ENCODE results near the gene CBX8.

Gene CBX8

DNA sequence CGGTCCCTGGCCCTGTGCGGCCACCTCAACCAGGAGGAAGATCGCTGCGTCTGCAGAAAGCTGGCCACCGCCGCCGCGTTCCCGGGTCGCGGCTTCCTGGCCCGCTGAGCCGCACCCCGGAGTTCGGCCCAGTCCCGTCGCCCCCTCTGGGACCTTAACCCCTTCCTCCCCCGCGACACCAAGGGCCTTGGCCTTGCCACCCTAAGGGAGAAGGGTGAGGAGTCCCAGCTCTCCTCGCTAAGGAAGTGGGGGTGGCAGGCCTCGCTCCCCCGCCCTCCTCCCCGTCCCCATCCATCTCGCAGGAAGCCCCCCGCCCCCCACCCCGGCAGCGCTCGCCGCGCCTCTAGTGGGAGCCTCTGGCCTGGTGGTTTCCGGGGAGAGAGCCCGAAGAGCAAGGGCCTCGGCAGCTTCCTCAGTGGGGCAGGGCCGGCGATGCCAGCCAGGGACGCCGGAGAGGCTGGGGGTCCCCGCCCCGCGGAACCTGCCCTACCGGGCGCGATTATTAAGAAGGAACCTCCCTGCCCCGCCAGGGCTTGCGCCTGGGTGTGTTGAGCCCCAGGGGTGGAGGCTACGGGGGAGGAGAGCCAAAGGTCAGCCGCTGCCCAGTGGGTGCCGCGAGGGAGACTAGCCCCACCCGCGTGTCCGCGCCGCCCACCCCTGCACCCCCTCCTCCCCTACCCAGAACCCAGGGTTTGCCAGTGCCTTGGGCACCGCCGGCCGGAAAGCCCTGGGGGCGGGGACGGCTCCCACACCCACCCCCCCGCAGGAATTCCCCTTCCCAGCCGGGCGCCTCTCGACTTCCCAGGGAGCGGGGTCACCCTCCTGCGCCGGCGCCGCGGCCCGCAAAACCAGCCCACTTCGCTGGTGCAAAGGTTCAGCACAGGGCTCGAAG is 35.6 kb upstream of the CBX8 start:
- DNase-seq: peak; percentile 67
- Histone ChIP-seq H3K18ac (ENCODE audit: low read depth in 1 of 2, low read length in 2 of 2) (peak overlapping the region; percentile 91 to 94), H3K27ac (ENCODE audit: low read length, poor library complexity, severe bottlenecking) (no peak overlapping the region), H2BK12ac (ENCODE audit: low read length in 2 of 2) (peak overlapping the region; percentile 51 to 59), H4K8ac (ENCODE audit: low read length) (peak overlapping the region; percentile 98), H3K4me3 (ENCODE audit: insufficient read depth in 1 of 2, low read depth in 1 of 2, low read length in 2 of 2) (peak overlapping the region in 1 of 2 experiments; percentile 32), H3K36me3 (ENCODE audit: control insufficient read depth in 1 of 2, insufficient read depth in 2 of 2, low read depth in 1 of 2, low read length in 2 of 2) (peaks cover 16 to 36% of the 10 kb centered on the region in 2 experiments), H3K9me3 (ENCODE audit: control insufficient read depth, low read length) (no peaks in the 10 kb centered on the region), H3K4ac (ENCODE audit: low read depth in 1 of 2, low read length in 2 of 2) (peak overlapping the region; percentile 56 to 89), H2AFZ (ENCODE audit: low read depth, low read length) (no peak overlapping the region), H3K4me1 (ENCODE audit: control insufficient read depth, insufficient read depth, low read depth, low read length) (peaks cover 51% of the 10 kb centered on the region), H3K9ac (ENCODE audit: low read length) (peak overlapping the region; percentile 22), H2BK5ac (ENCODE audit: low read depth, low read length, poor library complexity, severe bottlenecking) (peak overlapping the region; percentile 12), H3K27me3 (ENCODE audit: control insufficient read depth in 1 of 2, insufficient read depth in 1 of 2, low read length in 2 of 2) (peaks cover 0 to 21% of the 10 kb centered on the region in 2 experiments), H4K91ac (ENCODE audit: low read length) (peak overlapping the region; percentile 96), H3K79me1 (replicated peaks; ENCODE audit: low read length, poor library complexity, severe bottlenecking) (peaks cover 34% of the 10 kb centered on the region), H2BK15ac (ENCODE audit: low read depth, poor library complexity, severe bottlenecking) (peak overlapping the region; percentile 95), H2BK120ac (ENCODE audit: low read depth, low read length) (peak overlapping the region; percentile 99), H3K14ac (ENCODE audit: low read length in 2 of 2) (peak overlapping the region in 1 of 2 experiments; percentile 18), H2AK5ac (ENCODE audit: low read length, severe bottlenecking) (no peak overlapping the region), H3K4me2 (ENCODE audit: low read length, poor library complexity, severe bottlenecking) (peak overlapping the region; percentile 72), H3K23ac (ENCODE audit: low read length in 2 of 2) (peak overlapping the region in 1 of 2 experiments; percentile 78)
- 5% methylated on average over 34 of the region's 72 CpGs for WGBS

DNA sequence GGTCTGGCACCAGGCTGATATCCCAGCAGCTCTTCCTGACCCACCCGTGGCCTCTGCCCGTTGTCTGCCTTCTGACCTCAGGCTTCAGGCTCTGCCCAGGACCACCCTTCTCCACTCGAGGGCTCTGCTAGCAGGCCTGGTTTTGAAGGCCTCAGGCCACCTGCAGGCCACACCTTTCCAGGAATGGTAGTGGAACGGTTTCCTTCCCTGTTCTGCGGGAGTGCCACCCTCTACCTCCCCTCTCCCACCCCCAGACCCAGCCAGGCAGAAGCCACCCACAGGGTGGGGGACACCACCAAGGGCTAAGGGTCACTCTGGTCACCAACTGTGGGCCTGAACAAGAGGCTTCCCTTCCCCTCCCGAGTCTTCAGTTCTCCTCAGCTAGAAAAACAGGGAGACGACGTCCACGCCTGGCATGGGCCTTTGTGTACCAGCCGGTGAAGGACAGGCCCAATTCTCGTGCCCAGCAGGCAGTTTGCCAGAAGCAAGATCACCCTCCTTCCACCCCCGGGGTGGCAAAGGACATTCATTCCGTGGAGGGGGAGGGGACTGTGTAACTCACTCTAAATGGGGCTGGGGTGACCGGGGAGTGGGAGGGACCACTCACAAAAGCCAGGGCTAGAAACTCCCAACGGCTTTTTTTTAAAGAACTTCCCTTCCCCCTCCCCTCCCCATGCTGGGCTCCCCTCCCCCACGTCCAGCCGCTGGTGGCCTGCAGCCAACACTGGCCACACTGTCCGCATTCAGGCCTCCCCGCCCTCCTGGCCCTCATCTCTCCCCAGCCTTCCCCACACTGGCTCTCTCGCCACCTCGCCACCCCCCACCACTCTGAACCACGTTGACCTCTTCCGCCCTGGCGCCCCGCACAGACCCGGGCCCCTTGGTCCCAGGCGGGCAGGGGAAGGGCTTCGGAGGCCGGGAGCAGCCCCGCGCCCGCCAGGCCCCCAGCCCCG is 34.7 kb upstream of the CBX8 start:
- peaks cover 26% of the 10 kb centered on the region for H3K79me1 ChIP-seq (replicated peaks; ENCODE audit: low read length, poor library complexity, severe bottlenecking)
- WGBS: 24% methylated on average over 31 of the region's 33 CpGs

DNA sequence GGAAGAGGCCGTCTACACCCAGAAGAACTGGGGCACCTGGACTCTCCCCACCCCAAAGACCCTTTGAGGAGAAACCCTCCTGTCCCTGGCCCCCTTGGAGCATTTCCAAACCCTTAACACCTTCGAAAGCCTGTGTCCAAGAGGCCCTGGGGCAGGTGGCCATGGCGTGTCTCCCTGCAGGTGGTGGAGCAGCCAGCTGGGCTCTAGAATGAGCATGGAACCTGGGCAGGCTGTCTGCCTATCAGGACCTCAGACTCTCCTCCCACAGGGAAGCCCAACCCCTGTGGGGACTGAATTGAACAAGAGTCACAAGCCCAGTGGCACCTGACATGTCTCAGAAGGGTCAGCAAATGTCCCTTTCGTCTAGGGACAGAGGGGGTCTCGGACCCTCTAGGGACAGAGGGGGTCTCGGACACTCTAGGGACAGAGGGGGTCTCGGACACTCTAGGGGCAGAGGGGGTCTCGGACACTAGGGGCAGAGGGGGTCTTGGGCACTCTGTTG is 33.9 kb upstream of the CBX8 start:
- H3K4me2 ChIP-seq (ENCODE audit: low read length, poor library complexity, severe bottlenecking): no peak overlapping the region
- no peaks in the 10 kb centered on the region for H3K9me3 ChIP-seq (ENCODE audit: control insufficient read depth, low read length)
- H2BK5ac ChIP-seq (ENCODE audit: low read depth, low read length, poor library complexity, severe bottlenecking): no peak overlapping the region
- peaks cover 19% of the 10 kb centered on the region for H3K79me1 ChIP-seq (replicated peaks; ENCODE audit: low read length, poor library complexity, severe bottlenecking)
- peak overlapping the region; percentile 31 to 79 for H3K18ac ChIP-seq (ENCODE audit: low read depth in 1 of 2, low read length in 2 of 2)
- WGBS: 89% methylated on average over 8 of the region's 8 CpGs
- H3K36me3 ChIP-seq (ENCODE audit: control insufficient read depth in 1 of 2, insufficient read depth in 2 of 2, low read depth in 1 of 2, low read length in 2 of 2): peaks cover 16 to 24% of the 10 kb centered on the region in 2 experiments
- peaks cover 37% of the 10 kb centered on the region for H3K4me1 ChIP-seq (ENCODE audit: control insufficient read depth, insufficient read depth, low read depth, low read length)
- no peak for DNase-seq
- no peak overlapping the region for H3K9ac ChIP-seq (ENCODE audit: low read length)
- no peak overlapping the region for H2AK5ac ChIP-seq (ENCODE audit: low read length, severe bottlenecking)
- no peak overlapping the region for H3K4me3 ChIP-seq (ENCODE audit: insufficient read depth in 1 of 2, low read depth in 1 of 2, low read length in 2 of 2)
- H2BK15ac ChIP-seq (ENCODE audit: low read depth, poor library complexity, severe bottlenecking): peak overlapping the region; percentile 97
- H3K23ac ChIP-seq (ENCODE audit: low read length in 2 of 2): peak overlapping the region in 1 of 2 experiments; percentile 28
- H2AFZ ChIP-seq (ENCODE audit: low read depth, low read length): no peak overlapping the region
- peaks cover 0 to 36% of the 10 kb centered on the region in 2 experiments for H3K27me3 ChIP-seq (ENCODE audit: control insufficient read depth in 1 of 2, insufficient read depth in 1 of 2, low read length in 2 of 2)
- no peak overlapping the region for H3K14ac ChIP-seq (ENCODE audit: low read length in 2 of 2)
- peak overlapping the region; percentile 78 for H2BK120ac ChIP-seq (ENCODE audit: low read depth, low read length)
- H4K8ac ChIP-seq (ENCODE audit: low read length): no peak overlapping the region
- H4K91ac ChIP-seq (ENCODE audit: low read length): peak overlapping the region; percentile 87
- H3K27ac ChIP-seq (ENCODE audit: low read length, poor library complexity, severe bottlenecking): no peak overlapping the region
- peak overlapping the region; percentile 90 to 93 for H2BK12ac ChIP-seq (ENCODE audit: low read length in 2 of 2)
- H3K4ac ChIP-seq (ENCODE audit: low read depth in 1 of 2, low read length in 2 of 2): peak overlapping the region in 1 of 2 experiments; percentile 77

More for the DNA sequence above, 34.7 kb upstream of the CBX8 start:
- Histone ChIP-seq H3K18ac (ENCODE audit: low read depth in 1 of 2, low read length in 2 of 2) (peak overlapping the region; percentile 91 to 94), H2BK15ac (ENCODE audit: low read depth, poor library complexity, severe bottlenecking) (peak overlapping the region; percentile 97), H3K4me3 (ENCODE audit: insufficient read depth in 1 of 2, low read depth in 1 of 2, low read length in 2 of 2) (peak overlapping the region in 1 of 2 experiments; percentile 32), H3K4ac (ENCODE audit: low read depth in 1 of 2, low read length in 2 of 2) (peak overlapping the region; percentile 77 to 89), H2BK12ac (ENCODE audit: low read length in 2 of 2) (peak overlapping the region; percentile 90 to 93), H3K9ac (ENCODE audit: low read length) (peak overlapping the region; percentile 22), H2AK5ac (ENCODE audit: low read length, severe bottlenecking) (no peak overlapping the region), H2BK120ac (ENCODE audit: low read depth, low read length) (peak overlapping the region; percentile 99), H3K14ac (ENCODE audit: low read length in 2 of 2) (peak overlapping the region in 1 of 2 experiments; percentile 5), H3K27me3 (ENCODE audit: control insufficient read depth in 1 of 2, insufficient read depth in 1 of 2, low read length in 2 of 2) (peaks cover 0 to 28% of the 10 kb centered on the region in 2 experiments), H3K4me2 (ENCODE audit: low read length, poor library complexity, severe bottlenecking) (peak overlapping the region; percentile 72), H3K9me3 (ENCODE audit: control insufficient read depth, low read length) (no peaks in the 10 kb centered on the region), H3K23ac (ENCODE audit: low read length in 2 of 2) (peak overlapping the region in 1 of 2 experiments; percentile 28), H4K91ac (ENCODE audit: low read length) (peak overlapping the region; percentile 96), H4K8ac (ENCODE audit: low read length) (peak overlapping the region; percentile 98), H2BK5ac (ENCODE audit: low read depth, low read length, poor library complexity, severe bottlenecking) (peak overlapping the region; percentile 12), H3K36me3 (ENCODE audit: control insufficient read depth in 1 of 2, insufficient read depth in 2 of 2, low read depth in 1 of 2, low read length in 2 of 2) (peaks cover 16 to 30% of the 10 kb centered on the region in 2 experiments), H2AFZ (ENCODE audit: low read depth, low read length) (no peak overlapping the region), H3K4me1 (ENCODE audit: control insufficient read depth, insufficient read depth, low read depth, low read length) (peaks cover 44% of the 10 kb centered on the region), H3K27ac (ENCODE audit: low read length, poor library complexity, severe bottlenecking) (no peak overlapping the region)
- DNase-seq: peak; percentile 60

Data from mesenchymal stem cell (in vitro differentiated cells and primary cell).